Stimulated activated CD8-positive, alpha-beta memory T cell treated with anti-CD3 and anti-CD28 coated beads, Interleukin-7, amount 100 ng/mL, for 4 hours (primary cell): ENCODE results near the gene ITGBL1.

Experiments
- DNase-seq, 2 donors: peaks; one replicate each; pipeline ENCODE4 v3.0.0-alpha.2; 2020; ENCODE audit warnings: low read depth in 2 of 2

The ITGBL1 gene

DNA sequence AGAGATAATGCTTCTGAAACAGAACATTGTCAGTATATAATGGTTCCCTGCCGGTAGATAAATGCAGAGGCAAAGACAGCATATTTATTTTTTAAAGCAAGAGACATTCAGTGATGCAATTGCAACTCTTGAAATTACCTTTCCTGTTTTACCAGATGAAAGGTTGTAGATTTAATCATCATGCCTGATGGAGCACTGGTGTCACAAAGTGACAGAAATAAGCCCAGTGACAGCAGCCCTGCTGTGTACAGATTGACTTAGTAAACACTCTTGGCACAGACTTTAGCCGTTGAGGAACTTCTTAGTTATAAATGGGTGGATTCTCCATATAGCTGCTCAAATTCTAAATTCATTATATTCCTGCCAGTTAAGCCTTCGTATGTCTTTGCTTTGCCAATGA lies 172.5 kb downstream of the ITGBL1 start:
- no peak for DNase-seq

- no peak for DNase-seq
These were observed 174.6 kb downstream of the ITGBL1 start for GRCh38 chr13:101626925-101627555.

DNA sequence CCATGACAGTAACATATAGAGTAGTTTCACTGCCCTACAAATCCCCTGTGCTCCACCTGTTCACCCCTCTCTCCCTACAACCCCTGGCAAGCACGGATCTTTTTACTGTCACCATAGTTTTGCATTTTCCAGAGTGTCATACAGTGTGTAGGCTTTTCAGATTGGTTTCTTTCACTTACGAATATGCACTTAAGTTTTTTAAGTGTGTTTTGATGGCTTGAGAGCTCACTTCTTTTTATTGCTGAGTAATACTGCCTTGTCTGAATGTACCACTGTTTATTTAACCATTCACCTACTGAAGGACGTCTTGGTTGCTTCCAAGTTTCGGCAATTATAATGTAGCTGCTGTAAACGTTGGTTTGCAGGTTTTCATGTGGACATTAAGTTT lies 175.1 kb downstream of the ITGBL1 start:
- DNase-seq: no peak

DNA sequence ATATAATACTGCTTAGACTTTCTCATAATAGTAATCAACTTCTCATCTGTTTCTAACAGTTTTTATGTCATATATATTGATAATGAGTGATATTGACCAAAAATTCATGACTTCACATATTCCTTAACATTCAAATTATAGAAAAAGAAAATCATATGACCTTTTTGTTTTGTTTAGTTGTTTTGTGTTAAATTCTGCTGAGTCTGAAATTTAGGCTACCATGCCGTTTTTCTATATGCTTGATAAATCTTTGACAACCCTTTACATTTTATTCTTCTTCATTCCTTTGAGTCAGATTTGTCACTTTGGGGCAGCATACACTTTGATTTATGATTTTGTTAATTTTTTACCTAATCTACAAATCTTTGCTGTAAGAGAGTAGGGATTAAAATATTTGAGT lies 176.4 kb downstream of the ITGBL1 start:
- DNase-seq: no peak

GRCh38 chr13:101631395-101631794 lies 178.9 kb downstream of the ITGBL1 start:
- DNase-seq: no peak

DNA sequence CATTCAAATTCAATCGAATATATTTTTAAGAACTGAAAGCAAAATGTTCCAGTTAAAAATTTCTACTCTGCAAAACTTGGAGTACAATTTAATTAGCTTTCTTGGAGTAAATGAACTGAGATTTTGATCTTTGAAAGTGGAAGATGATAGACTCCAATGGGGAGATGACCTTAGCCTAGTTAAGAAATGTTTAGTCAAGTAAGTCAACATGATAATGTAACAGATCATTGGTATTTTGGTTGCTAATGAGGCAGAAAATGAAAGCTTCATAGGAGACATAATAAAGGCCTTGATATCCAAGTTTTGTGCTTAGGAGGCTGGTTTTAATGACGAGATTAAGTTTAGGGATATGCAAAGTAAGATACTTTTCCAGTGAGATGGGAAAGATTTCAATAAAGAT lies 181.7 kb downstream of the ITGBL1 start:
- no peak for DNase-seq

DNA sequence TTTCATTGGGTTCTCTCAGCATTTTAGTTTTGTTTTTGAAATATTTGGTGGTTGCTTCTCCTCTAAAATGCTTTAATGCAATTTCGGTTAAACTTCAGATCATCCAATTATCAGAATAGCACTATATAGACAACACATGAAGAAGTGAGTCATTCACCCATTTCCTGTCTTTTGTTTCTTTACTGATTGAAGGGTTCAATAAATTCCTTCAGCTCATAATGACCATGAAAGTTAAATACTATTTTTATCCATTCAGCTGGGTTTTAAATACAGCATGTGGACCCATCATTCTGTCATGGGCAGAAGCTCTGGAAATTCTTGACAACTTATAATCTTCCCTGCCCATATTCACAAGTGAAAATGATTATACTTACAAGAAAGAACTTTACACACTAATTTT lies 187.2 kb downstream of the ITGBL1 start:
- DNase-seq: no peak

- DNase-seq: no peak
These were observed 188.4 kb downstream of the ITGBL1 start for GRCh38 chr13:101640788-101641400.

DNA sequence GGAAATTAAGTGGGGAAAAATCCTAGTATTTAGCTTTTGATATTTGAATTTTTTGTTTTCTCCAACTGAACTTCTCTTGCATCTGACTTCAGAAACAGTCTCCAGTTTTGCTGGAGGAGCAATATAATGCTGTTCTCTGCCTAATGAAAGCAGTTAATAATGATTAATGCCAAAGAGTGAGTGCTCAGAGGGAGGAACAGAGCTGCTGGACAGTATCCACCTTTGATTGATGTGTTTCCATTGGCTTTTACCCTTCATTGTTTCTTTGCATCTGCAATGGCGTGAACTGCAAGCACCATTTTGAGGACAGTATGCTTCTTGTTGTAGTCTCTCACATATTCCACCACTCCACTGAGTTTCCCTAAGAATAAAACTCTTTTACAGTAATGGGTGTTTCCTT lies 193.4 kb downstream of the ITGBL1 start:
- no peak for DNase-seq

DNA sequence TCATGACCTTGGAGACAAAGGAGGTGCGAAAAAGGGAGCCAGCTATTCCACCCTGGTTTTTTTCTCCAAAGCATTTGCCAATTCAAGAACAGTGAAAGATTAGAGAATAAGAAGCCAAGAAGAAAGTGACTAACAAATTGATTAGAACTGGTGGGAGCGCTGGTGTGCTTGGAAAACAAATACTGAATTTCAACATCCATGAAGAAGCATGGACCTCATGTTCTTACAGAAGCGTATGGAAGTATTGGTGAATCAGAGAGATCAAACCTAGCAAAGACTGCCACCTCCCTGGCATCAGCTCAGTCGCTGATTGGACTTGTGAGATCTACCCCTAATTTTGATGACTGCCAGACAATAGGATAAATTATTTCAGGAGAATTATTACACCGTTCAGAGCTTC lies 195.3 kb downstream of the ITGBL1 start:
- DNase-seq: no peak

GRCh38 chr13:101648766-101649487 lies 196.5 kb downstream of the ITGBL1 start:
- no peak for DNase-seq

DNA sequence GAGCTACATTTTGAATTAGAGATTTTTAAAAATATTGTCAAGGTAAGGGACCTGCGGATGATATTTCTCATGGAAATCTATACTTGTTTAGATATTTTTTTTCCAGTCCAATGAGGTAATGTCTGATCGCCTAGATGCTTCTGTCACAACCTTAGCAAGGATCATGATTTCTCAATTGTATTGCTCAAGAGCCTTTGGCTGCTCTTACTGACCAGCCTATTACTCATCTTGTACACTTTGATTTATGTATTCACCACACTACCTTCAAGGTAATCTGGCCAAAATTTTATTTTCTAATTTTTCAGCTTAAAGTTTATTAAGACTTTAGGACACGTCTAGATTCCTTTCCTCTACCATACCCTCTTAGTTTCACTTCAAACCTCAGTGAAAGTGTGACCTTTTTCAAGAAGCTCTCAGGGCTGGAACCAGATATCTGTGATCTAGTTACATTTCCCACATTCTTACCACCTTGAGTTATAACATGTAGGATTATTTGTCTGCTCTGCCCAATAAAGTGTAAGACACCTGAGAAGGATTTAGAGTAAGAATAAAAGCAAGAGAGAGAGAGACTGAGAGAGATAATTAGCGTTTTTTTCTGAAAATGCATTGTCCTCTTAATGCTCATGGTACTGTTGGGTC lies 197.1 kb downstream of the ITGBL1 start:
- no peak for DNase-seq

GRCh38 chr13:101654883-101655282 lies 202.4 kb downstream of the ITGBL1 start:
- DNase-seq: no peak

GRCh38 chr13:101655435-101655834 lies 203.0 kb downstream of the ITGBL1 start:
- DNase-seq: no peak

DNA sequence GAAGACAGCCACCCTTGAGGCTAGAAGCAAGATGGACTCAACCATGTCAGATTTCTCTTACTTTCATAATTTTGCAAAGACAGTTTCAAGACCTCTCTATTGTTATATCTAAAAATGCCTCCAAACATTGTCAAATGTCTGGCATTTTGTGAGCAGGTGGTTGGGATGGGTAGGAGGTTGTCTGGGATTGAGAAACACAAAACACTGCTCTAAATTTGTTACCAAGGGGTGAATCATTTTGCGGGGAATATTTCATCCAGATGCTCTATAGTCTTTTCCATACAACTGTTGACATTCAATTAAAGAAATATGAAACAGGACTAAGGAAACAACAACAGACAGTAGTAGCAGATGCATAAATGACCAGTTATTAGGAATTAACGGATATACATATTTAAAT lies 208.2 kb downstream of the ITGBL1 start:
- DNase-seq: no peak

DNA sequence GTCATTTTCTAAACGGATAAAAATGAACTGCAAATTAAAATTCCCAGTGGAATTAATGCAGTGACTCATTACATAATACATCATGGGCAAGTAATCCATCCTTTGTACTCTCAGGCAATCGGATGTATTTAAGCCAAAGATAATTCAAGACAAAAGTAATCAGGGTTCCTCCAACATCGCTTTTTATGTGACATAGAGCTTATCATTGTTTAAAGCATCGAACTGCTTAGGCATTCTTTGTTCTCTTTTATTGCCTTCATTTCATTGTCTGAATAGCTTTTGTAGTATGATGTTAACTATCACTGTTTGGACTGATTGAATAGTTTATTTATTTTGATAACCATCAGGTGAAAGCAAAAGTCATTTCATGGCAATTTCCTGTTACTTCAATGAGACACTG lies 209.4 kb downstream of the ITGBL1 start:
- DNase-seq: no peak

DNA sequence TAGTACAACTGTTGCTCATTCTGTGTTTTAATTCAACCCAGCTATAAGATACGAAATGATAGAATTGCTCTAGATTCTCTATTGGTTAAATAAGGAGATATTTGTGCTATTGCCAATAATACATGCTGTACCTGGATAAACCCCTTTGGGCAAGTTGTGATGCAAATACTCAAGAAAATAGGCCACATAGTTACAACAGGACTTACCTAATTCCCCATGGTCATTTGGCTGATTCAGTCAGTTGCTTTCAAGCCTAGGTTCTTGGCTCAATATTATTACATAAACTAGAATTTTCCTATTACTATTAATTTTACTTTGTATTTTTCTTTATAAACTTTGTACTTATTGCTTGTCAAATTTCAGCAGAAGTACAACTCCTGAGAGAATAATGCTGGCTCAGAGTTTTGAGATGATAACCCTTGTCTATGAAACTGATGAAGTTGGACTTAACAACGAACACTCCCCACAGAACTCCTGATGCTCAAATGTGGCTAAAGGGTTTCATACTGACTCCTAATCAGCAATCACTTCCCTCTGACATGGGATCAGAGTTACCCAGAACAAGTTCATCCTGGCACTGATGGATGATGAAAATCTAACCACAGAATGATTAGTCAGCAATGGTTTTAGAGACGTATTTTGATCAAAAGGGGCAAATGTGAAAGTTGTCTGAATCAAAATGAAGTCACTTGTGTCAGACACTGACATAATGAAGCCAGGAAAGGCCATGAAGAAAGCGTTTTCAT lies 221.1 kb downstream of the ITGBL1 start:
- DNase-seq: no peak

DNA sequence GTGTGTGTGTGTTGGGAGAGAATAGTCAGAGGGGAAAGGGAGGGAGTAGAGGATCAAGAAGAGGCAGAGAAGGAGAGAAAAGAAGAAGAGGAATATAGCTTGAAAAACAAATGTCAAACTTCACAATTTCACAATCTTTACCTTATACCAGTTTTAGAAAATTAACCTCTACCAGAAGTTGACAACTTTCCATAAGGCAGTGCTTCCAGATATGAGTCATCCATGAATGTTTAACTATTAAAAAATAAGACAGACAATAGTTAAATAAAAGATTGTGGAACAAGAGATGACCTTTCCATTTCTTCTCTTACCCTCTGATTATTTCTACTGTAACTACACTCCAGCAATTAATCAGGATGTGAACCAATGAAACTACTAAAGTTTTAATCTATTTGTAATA lies 229.4 kb downstream of the ITGBL1 start:
- DNase-seq: no peak

DNA sequence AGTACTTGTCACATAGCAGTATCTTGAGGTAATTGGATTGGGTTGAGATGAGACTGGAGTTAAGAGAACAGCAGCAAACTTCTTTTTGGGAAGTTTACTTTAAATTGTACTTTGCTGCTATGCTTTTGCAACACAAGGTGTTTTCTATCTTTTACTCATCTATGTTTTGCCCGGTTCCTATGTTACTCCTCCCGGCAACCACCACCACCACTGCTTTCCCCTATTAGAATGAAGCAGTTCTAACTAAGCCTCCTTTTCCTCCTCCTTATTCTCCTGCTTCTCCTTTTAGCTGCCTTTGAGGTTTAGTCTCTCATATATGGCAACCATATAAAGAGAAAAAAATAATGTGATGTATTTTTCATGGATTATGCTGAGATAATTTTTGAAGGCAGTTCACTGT lies 233.5 kb downstream of the ITGBL1 start:
- DNase-seq: no peak

- no peak for DNase-seq
These were observed 238.4 kb downstream of the ITGBL1 start for GRCh38 chr13:101690871-101691270.

GRCh38 chr13:101691341-101691860 lies 238.9 kb downstream of the ITGBL1 start:
- DNase-seq: no peak
